ENCODE results near the gene MRPS34.

DNA sequence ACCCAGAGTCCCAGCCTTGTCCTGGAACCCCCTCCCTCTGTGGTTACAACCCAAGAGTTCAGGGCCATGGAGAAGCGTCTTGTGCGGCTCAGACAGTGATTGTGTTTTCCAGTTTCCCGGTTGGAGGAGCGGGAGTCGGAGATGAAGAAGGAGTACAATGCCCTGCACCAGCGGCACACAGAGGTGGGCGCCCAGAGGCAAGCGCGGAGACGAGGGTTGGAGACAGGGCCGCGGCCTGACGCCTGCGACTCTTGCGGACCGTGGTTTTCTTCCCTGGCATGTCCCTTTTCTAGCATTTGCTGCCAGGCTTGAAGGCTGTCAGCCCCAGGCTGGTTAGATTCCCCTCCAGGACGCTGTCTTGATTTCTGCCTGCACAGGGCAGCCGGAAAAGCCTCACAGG lies 43.9 kb downstream of the MRPS34 start:
- TF ChIP-seq POLR2A (IDR thresholded peaks at IDR 0.05): no peak
- no peak for TF ChIP-seq CTCF (IDR thresholded peaks at IDR 0.05)
